Activated gamma-delta T cell treated with anti-CD3 and anti-CD28 coated beads, Interleukin-2, amount 50 U/mL, for 16 hours (primary cell): ENCODE results near the gene DCLK3.

Source experiments
- DNase-seq: peaks from one replicate; pipeline ENCODE4 v3.0.0-alpha.2; 2020; ENCODE audit warnings: low read depth

Gene DCLK3

GRCh38 chr3:36669764-36670163 lies 94.6 kb downstream of the DCLK3 start:
- DNase-seq: no peak

- no peak for DNase-seq
Observed at GRCh38 chr3:36666166-36666565, 98.2 kb downstream of the DCLK3 start.

GRCh38 chr3:36663666-36664291 lies 100.6 kb downstream of the DCLK3 start:
- DNase-seq: no peak

GRCh38 chr3:36662626-36663025 lies 101.7 kb downstream of the DCLK3 start:
- no peak for DNase-seq
